IgD-negative memory B cell (primary cell): Measurements from ENCODE around the gene CHAT. TPM values are rescaled to one million over a fixed set of nuclear protein-coding genes. Genes with fewer than 3 reads are reported as not detected.

Experiments
- H3K27ac Mint-ChIP-seq, 3 donors: one replicate each; pipeline ENCODE4 v1.8.0; 2020 to 2022; ENCODE audit warnings: mild to moderate bottlenecking in 3 of 3, mixed read lengths in 3 of 3, moderate library complexity in 1 of 3
- H3K27me3 Mint-ChIP-seq: one replicate; pipeline ENCODE4 v1.8.0; 2021; ENCODE audit warnings: mixed read lengths
- H3K36me3 Mint-ChIP-seq: one replicate; pipeline ENCODE4 v1.8.0; 2020; ENCODE audit warnings: mild to moderate bottlenecking, mixed read lengths
- H3K4me1 Mint-ChIP-seq, 3 donors: one replicate each; pipeline ENCODE4 v1.8.0; 2020 to 2022; ENCODE audit warnings: mixed read lengths in 3 of 3, mild to moderate bottlenecking in 1 of 3
- H3K4me3 Mint-ChIP-seq, 4 donors: one replicate each; pipeline ENCODE4 v1.8.0; 2020 to 2022; ENCODE audit warnings: mild to moderate bottlenecking in 4 of 4, mixed read lengths in 4 of 4, moderate library complexity in 3 of 4
- H3K9me3 Mint-ChIP-seq, 3 donors: one replicate each; pipeline ENCODE4 v1.8.0; 2020 to 2021; ENCODE audit warnings: mixed read lengths in 3 of 3, mild to moderate bottlenecking in 1 of 3
- polyA plus RNA-seq: library from polyadenylated mRNA; unstranded; fragments of 300-500 nt; fragmentation: Illumina TruSeq; gene quantifications from one replicate; pipeline ENCODE4 v1.2.3, GENCODE V29; 2021

The CHAT gene
- polyA plus RNA-seq, 1 donor from 2014 or later, result not detected

DNA sequence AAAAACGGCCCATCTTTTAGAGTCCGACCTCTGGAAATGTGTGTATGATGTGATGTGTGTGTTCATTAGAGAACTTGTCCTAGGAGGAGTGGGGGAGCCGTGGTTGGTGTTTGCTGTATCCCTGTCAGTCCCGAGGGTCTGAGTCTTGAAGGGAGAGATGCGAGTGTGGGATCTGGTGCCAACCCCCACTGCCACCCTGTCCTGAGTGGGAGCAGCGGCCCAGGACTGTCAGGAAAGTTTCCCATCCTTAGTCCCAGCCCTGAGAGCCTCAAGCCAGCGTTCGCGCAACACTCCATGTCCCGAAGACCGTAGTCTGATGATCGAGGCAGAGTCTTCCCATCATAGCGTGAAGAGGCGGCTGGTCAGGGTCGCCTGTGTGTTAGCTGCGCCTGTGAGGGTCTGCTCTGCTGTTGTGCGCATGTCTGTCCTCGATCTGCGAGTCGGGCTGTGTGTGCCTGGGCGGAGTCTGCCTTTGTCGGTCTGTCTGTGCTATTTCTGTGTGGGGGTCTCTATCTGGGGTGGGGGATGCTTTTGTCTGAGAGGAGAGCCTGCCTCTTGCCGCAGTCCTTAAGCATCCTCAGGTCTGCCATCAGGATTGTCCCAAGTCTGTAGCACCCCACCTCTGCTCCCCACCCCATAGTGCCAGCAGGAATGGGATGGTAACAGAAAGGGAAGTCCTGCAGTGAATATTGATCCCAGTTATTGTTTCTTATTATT, 514 bp upstream of the CHAT start:
- peaks cover 9 to 10% (median 9%) of the 10 kb centered on the region in 3 donors for H3K4me1 Mint-ChIP-seq
- H3K36me3 Mint-ChIP-seq, result no peaks in the 10 kb centered on the region
- peaks cover 66% of the 10 kb centered on the region for H3K27me3 Mint-ChIP-seq
- peaks cover 0 to 4% (median 2%) of the 10 kb centered on the region in 3 donors for H3K9me3 Mint-ChIP-seq
- H3K27ac Mint-ChIP-seq, result peak overlapping the region in 1 of 3 donors; percentile 64
- peak overlapping the region in 2 of 4 donors; percentile 43 to 79 for H3K4me3 Mint-ChIP-seq

DNA sequence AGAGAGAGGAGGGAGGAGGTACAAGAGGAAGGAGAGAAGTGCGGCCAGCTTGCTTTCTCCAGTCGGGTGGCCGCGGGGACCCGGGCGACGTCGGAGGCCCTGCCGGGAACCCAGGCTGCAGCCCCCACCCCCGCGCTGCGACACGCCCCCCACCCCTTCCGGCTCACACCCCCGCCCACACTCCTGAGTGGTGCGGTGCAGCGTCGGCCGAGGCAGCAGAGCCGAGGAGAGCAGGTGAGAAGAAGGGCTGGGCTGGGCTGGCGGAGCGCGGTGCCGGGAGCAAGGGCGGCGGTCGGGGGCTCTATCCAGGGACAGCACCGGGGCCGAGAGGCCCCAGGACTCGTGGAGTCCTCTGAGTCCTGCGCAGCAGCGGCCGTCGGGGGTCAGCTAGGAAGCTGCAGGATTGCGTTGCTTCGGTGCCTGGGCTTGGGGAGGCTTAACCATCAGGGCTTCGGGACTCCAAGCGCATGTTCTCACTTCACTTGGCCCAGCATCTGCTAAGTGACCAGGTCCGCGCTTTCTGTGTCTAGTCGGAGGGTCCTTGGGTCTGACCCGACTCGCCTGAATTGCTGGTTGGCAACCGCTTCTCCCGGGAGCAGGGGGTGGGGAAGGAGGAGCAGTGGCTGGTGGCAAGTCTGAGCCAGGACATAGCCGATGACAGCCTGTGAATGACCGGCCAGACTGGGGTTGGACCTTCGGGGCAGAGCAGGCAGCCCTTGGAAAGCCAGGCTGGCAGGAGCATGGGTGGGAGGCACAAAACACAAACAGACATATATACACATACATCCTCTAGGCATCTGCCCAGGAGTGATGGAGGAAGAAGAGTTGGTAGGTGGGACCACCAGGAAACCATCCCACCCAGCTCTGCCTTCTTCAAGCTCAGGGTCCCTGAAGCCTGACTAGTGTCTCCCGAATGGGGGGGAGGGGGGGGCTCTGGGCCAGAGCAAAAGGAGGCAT, 683 bp downstream of the CHAT start:
- peak overlapping the region in 1 of 4 donors; percentile 43 for H3K4me3 Mint-ChIP-seq
- H3K27me3 Mint-ChIP-seq, result peaks cover 61% of the 10 kb centered on the region
- H3K27ac Mint-ChIP-seq, result no peak overlapping the region

DNA sequence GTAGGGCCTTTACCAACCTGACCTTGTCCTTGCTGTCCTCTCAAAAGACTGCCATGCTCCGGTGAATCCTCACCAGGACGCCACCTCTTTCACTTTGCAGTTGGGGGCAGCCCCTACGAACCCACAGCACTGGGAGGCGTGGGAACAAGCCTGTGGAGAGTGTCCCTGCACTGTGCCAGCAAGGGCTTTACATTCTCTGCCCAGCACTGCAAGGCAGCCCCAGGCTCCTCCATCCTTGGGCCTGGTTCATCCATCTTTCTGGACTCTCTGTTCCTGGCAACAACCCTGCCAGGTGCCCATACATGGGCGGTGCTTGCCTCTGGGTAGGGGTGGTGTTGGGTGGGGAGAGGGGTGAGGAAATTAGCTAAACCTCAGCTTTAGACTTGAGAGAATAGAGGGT, 1.4 kb downstream of the CHAT start:
- Mint-ChIP-seq H3K4me1 (peaks cover 7 to 10% (median 9%) of the 10 kb centered on the region in 3 donors), H3K27me3 (peaks cover 62% of the 10 kb centered on the region), H3K4me3 (peak overlapping the region in 1 of 4 donors; percentile 39), H3K9me3 (peaks cover 0 to 3% (median 2%) of the 10 kb centered on the region in 3 donors), H3K36me3 (no peaks in the 10 kb centered on the region), H3K27ac (no peak overlapping the region)

More for the DNA sequence above, 683 bp downstream of the CHAT start:
- no peaks in the 10 kb centered on the region for H3K36me3 Mint-ChIP-seq
- peaks cover 7 to 10% (median 9%) of the 10 kb centered on the region in 3 donors for H3K4me1 Mint-ChIP-seq
- H3K9me3 Mint-ChIP-seq, result peaks cover 0 to 3% (median 2%) of the 10 kb centered on the region in 3 donors

DNA sequence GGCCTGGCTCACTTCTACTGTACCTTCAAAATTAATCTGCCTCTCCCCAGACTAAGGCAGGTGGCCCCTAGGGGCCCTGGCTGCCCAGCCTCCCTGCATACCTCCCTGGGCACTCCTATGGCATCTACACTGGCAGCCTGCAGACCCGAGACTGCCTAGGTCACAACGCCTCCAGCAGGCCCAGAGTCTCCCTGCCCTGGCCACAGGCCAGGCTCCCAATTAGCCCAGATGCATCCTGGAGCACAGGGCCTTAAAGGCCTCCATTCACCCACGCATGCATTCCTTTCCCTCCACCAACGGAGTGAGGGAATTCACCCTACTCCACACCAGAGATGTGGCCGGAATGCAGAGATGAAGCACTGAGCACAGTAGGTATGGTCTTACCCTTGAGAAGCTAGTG, 1.9 kb downstream of the CHAT start:
- Mint-ChIP-seq H3K27me3 (peaks cover 64% of the 10 kb centered on the region), H3K36me3 (no peaks in the 10 kb centered on the region), H3K4me1 (peaks cover 7 to 10% (median 9%) of the 10 kb centered on the region in 3 donors), H3K4me3 (no peak overlapping the region), H3K9me3 (peaks cover 0 to 3% (median 2%) of the 10 kb centered on the region in 3 donors), H3K27ac (no peak overlapping the region)

DNA sequence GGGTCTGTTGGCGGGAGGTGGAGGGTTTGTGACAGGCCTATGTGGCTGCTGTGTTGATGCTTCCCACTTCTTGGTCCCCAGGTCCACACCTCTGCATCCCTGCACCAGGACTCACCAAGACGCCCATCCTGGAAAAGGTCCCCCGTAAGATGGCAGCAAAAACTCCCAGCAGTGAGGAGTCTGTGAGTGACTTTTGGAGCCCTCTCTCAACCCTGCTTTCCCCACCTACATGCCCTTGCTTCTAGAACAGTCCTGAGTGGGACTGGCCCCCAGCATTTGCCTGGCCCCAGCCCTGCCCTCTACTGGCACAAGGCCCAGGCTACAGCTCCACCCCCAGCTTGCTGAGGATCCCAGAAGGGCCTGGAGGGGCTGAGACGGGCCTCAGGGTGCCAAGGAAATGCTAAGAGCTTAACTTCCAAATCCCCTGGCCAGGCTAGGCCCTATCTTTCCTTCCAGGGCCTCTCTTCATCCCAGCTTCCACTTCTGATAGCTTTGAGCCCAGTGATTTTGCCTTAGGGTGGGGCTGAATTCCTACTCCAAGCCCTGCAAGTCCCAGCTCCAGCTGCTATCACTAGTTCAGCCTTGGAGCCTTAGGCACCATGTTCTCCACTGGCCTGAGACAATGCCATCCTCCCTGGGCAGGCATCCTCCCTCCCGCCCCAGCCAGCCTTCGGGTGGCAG, 2.7 kb downstream of the CHAT start:
- peak overlapping the region in 1 of 4 donors; percentile 73 for H3K4me3 Mint-ChIP-seq
- peaks cover 58% of the 10 kb centered on the region for H3K27me3 Mint-ChIP-seq
- H3K9me3 Mint-ChIP-seq, result peaks cover 0 to 3% (median 0%) of the 10 kb centered on the region in 3 donors
- H3K27ac Mint-ChIP-seq, result no peak overlapping the region
- no peaks in the 10 kb centered on the region for H3K36me3 Mint-ChIP-seq
- peaks cover 7 to 10% (median 9%) of the 10 kb centered on the region in 3 donors for H3K4me1 Mint-ChIP-seq

DNA sequence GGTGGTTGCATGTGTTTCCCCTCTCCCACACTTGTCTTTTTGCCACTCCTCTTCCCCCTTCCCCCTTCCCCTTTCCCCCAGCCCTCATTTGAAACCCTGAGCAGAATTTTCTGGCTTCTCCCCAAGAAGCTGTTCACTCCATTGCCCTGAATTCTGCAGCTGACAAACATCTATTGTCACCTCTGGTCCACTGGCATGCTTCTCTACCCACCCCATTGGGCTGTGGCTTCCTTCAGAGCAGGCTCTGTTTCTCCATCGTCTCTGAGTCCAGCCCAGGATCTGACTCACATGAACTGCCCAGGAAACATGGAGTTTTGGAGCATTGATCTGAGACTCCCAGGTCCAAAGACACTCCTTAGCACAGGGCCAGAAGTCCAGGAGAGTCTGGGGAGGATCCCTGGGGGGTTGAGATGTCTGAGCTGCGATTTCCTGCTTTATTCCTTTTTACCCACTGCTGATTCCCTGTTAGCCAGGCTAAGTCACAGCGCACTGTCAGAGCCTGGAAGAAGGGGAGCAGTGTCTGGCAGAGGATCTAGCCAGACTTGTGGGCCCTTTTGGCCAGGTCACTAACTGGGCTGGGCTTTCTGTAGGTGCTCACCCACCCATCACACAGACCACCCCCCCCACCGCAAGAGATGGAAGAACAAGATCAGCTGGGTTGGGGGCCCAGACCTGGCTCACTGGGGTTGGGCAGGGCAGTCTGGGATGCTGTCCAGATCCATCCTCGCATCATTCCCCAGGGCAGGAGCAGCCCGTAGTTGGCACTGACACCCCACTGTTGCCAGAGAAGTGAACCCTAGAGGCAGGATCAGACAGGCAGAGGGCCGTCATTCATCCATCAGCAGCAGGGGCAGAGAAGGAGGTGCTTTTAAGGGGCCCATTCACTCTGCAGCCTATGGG, 3.5 kb downstream of the CHAT start:
- Mint-ChIP-seq H3K36me3 (no peaks in the 10 kb centered on the region), H3K27ac (no peak overlapping the region), H3K4me1 (peaks cover 5 to 7% (median 7%) of the 10 kb centered on the region in 3 donors), H3K4me3 (no peak overlapping the region), H3K27me3 (peaks cover 54% of the 10 kb centered on the region), H3K9me3 (peaks cover 0 to 3% (median 0%) of the 10 kb centered on the region in 3 donors)

DNA sequence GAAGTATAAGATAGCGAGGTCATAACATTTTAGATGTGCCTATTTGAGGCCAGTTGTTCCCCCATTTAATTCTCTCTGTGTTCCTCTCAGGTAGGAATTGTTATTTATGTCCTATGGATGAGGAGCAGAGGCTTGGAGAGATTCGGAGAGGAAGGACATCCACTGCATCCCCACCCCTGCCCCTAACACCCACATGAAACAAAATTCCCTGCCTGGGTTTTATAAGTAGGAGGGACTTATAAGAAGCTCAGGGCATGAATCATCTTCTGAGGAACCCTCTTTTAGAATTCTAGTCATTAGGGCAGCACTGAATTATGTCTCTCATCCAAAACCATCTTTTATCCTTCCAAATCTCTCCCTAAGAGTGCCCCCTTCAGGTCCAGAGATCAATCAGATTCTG, 5.0 kb downstream of the CHAT start:
- Mint-ChIP-seq H3K9me3 (no peaks in the 10 kb centered on the region), H3K27me3 (peaks cover 46% of the 10 kb centered on the region), H3K4me1 (peaks cover 0 to 3% (median 1%) of the 10 kb centered on the region in 3 donors), H3K36me3 (no peaks in the 10 kb centered on the region), H3K4me3 (no peak overlapping the region), H3K27ac (no peak overlapping the region)

DNA sequence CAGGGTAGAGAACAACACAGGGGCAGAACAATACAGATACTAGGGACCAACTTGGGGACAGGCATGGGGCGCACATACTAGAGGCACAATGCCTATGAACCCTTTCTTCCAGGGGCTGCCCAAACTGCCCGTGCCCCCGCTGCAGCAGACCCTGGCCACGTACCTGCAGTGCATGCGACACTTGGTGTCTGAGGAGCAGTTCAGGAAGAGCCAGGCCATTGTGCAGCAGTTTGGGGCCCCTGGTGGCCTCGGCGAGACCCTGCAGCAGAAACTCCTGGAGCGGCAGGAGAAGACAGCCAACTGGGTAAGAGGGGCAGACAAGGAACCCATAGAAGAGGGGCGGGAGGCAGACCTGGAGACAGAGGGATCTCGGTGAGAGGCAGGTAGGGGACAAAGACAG, 5.8 kb downstream of the CHAT start:
- H3K4me1 Mint-ChIP-seq, result peaks cover 0 to 2% (median under 1%) of the 10 kb centered on the region in 3 donors
- H3K9me3 Mint-ChIP-seq, result peaks cover 0 to 2% (median 0%) of the 10 kb centered on the region in 3 donors
- no peaks in the 10 kb centered on the region for H3K36me3 Mint-ChIP-seq
- no peak overlapping the region for H3K27ac Mint-ChIP-seq
- H3K27me3 Mint-ChIP-seq, result peaks cover 42% of the 10 kb centered on the region
- H3K4me3 Mint-ChIP-seq, result no peak overlapping the region

DNA sequence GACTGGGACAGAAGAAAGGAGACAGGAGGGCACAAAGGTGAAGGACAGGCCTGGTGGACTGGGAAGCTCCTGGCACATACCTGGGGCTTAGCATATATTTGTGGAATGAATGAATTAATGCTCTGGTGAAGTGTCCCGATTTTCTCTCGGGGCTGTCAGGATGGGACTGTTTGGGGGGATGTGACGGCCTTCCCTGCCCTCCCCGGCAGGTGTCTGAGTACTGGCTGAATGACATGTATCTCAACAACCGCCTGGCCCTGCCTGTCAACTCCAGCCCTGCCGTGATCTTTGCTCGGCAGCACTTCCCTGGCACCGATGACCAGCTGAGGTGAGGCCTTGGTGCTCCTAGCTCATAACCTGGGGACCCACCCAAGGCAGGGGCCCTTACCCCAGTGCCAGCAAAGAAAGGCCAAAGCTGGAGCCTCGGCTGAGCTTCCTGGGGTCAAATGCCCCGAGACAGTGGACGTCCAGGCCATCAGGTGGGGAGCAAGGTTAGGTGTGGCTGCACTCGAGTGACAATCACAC, 6.5 kb downstream of the CHAT start:
- Mint-ChIP-seq H3K4me3 (no peak overlapping the region), H3K9me3 (peaks cover 0 to 2% (median 0%) of the 10 kb centered on the region in 3 donors), H3K27ac (no peak overlapping the region), H3K27me3 (peaks cover 36% of the 10 kb centered on the region), H3K4me1 (no peaks in the 10 kb centered on the region), H3K36me3 (no peaks in the 10 kb centered on the region)

DNA sequence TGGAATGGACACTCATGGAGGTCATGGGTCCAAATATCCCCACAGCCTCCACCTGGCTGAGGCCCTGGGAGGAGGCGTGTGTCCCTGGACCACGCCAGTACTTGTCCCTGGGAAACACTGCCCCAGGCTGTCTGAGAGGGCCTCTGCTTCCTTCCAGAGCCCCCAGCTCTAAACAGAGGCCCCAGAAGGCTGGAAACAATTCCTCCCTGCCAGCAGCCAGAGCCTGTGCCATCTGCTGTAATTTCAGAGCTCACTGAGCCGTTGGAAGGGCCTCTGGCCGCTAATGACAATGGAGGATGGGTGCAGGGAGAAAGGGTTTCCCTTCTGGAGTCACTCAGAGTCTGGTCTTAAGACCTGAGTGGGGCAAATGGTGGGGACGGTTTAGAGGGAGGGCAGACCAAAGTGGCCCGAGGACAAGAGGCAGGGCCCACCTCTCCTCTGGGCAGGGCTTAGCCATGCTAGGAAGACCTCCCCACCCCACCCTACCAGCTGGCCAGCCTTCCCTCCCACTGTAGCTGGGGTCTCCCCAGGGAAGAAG, 7.1 kb downstream of the CHAT start:
- Mint-ChIP-seq H3K36me3 (no peaks in the 10 kb centered on the region), H3K27ac (no peak overlapping the region), H3K27me3 (peaks cover 31% of the 10 kb centered on the region), H3K9me3 (peaks cover 0 to 2% (median 0%) of the 10 kb centered on the region in 3 donors), H3K4me1 (no peaks in the 10 kb centered on the region), H3K4me3 (no peak overlapping the region)

DNA sequence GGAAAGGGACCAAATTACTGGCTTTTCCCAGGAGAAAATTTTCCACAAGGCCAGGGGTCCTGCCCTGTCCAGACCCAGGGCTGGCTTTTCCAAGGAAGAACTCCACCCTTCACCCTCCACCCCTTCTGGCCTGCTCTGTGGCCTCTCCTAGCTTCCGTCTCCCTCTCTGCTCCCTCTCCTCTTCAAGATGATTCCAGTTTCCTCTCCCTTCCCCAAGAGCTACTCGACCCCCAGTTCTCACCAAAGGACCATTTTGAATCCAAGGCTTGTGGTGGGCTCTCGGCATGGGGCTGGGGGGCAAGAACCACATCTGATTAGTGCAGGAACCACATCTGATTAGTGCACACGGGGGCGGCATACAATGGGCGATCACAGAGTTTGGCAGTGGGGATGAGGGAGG, 7.7 kb downstream of the CHAT start:
- Mint-ChIP-seq H3K27ac (no peak overlapping the region), H3K9me3 (peaks cover 0 to 2% (median 0%) of the 10 kb centered on the region in 3 donors), H3K4me3 (no peak overlapping the region), H3K4me1 (no peaks in the 10 kb centered on the region), H3K27me3 (peaks cover 27% of the 10 kb centered on the region), H3K36me3 (no peaks in the 10 kb centered on the region)

DNA sequence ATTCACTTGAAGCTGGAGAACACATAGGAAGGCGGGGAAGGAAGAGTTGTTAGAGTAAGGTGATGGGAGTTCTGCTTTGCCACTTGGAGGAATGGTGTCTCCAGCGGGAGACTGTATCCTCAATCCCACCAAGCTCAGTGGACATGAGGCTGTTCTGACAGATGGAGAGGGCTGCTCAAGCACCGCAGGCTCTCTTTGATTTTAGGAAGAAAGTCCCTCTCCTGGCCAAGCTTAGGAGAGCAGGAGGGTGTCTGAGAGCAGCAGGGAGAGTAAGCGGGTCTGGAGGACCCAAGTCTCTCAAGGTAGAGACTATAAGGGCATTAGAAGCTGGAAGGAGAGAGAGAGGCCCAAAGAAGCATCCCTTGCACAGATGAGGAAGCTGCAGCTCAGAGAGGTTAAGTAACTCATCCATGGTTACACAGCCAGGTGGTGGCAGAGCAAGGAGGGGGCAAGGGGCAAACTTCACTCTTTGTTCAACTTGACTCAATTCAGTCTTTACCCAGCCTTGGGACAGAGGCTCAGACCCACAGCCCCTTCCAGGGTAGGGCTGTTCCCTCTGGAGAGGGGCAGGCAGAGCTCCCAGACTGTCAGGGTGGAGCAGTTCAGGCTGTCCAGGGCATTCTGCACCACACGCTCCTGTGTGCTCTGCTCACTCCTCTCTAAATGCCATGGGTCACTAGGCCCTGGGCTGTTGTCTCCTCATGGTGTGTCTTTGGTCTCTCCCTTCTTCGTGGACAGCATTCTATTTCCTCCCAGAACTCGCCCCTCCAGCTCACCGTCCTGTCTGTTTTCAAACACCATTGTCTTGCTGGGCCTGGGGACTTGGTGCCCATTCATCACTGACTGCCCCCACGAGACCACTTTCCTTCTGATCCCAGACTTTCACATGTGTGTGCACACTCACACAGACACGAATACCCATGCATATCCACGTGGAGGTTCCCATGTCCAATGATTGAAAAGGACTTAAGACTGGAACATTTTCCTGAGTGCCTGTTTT, 8.9 kb downstream of the CHAT start:
- no peaks in the 10 kb centered on the region for H3K4me1 Mint-ChIP-seq
- no peaks in the 10 kb centered on the region for H3K36me3 Mint-ChIP-seq
- H3K27me3 Mint-ChIP-seq, result peaks cover 22% of the 10 kb centered on the region
- no peak overlapping the region for H3K27ac Mint-ChIP-seq
- H3K9me3 Mint-ChIP-seq, result peaks cover 0 to 2% (median 0%) of the 10 kb centered on the region in 3 donors
- H3K4me3 Mint-ChIP-seq, result no peak overlapping the region
